ENCODE measurements around the gene MEGF9. TPM values are rescaled to one million over a fixed set of nuclear protein-coding genes. Genes with fewer than 3 reads are reported as not detected.

The MEGF9 gene
- total RNA-seq, 3 donors from 2014 or later: 22.0 to 30.3 (median 27.2) TPM

DNA sequence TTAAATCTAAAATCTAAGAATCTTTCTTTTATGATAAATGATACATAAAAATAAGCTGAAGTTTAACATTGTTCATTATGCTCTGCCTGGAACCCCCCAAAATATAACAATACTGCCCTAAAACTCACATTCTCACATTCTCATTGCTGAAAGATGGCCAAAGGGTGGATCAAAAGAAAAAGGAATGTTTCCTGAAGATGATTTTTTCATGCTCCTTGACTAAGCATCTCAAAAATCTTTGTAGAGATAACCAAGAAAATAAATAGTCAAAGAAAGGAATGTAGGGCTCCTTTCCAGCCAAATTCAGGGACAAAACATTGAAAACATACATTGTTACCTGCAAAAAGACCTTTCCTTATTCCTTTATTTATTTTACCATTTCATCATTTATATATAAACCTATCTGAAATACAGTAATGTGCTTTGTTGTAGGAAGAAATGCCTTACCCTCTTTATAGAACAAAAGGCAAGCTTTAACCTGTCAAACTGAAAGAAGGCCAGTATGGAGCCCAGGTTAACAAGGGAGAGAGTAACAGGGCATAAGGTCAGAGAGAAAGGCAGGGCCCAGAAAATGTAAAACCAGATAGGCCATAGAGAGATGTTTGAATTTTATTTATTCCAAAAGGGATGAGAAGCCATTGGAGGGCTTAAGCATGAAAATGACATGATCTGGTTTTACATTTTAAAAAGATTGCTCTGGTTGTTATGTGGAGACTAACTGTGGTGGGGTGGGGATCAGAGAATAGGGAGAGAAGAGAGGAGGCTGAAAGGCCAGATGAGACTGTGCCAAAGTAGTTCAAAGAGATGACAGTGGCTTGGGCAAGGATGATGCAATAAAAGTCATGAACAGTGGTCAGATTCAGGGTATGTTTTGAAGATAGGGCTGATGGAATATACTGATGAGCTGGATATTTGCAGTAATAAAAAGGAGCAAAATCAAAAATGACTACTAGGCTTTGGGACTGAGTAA lies 97.0 kb downstream of the MEGF9 start:
- Histone ChIP-seq H3K4me3 (no peak overlapping the region), H3K36me3 (no peaks in the 10 kb centered on the region), H3K27me3 (no peaks in the 10 kb centered on the region), H3K9me3 (no peaks in the 10 kb centered on the region), H3K4me1 (no peaks in the 10 kb centered on the region), H3K27ac (no peak overlapping the region)
- intact Hi-C loops (cut with DNase I; ENCODE audit: low total_unique reads): no loop called here
- TF ChIP-seq, protein P1, sequence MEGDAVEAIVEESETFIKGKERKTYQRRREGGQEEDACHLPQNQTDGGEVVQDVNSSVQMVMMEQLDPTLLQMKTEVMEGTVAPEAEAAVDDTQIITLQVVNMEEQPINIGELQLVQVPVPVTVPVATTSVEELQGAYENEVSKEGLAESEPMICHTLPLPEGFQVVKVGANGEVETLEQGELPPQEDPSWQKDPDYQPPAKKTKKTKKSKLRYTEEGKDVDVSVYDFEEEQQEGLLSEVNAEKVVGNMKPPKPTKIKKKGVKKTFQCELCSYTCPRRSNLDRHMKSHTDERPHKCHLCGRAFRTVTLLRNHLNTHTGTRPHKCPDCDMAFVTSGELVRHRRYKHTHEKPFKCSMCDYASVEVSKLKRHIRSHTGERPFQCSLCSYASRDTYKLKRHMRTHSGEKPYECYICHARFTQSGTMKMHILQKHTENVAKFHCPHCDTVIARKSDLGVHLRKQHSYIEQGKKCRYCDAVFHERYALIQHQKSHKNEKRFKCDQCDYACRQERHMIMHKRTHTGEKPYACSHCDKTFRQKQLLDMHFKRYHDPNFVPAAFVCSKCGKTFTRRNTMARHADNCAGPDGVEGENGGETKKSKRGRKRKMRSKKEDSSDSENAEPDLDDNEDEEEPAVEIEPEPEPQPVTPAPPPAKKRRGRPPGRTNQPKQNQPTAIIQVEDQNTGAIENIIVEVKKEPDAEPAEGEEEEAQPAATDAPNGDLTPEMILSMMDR (IDR thresholded peaks at IDR 0.05): no peak
- no peak for TF ChIP-seq POLR2AphosphoS5 (IDR thresholded peaks at IDR 0.05)
- no peak for TF ChIP-seq POLR2A (IDR thresholded peaks at IDR 0.05)
- DNase-seq (ENCODE audit: low spot score in 2 of 2): no peak

DNA sequence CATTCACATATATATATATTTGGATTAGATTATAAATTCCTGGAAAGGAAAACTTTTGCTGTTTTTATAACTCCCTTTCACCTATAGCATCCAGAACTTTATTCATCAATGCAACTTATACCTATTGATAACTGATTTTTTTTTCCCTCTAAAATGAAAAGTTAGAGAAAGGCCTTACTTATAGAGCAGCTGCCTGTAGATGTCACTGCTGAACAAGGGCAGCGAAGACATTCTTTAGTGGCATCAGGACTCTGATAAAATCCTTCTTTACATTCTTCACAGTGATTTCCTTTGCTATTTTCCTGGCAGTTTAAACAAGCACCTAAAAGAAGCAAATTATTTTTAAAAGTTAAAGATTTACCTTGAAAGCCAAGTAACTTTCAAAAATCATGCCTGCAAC lies 102.1 kb downstream of the MEGF9 start:
- no peaks in the 10 kb centered on the region for H3K9me3 ChIP-seq
- H3K36me3 ChIP-seq: no peaks in the 10 kb centered on the region
- H3K27me3 ChIP-seq: no peaks in the 10 kb centered on the region
- H3K27ac ChIP-seq: no peak overlapping the region
- H3K4me3 ChIP-seq: no peak overlapping the region
- intact Hi-C loops (cut with DNase I; ENCODE audit: low total_unique reads): loop anchor here (5.0 kb wide), 1 partner anchor 465 kb away; no protein-coding TSS in a partner anchor
- TF ChIP-seq POLR2AphosphoS5 (IDR thresholded peaks at IDR 0.05): no peak
- TF ChIP-seq, protein P1 (IDR thresholded peaks at IDR 0.05): no peak
- TF ChIP-seq POLR2A (IDR thresholded peaks at IDR 0.05): no peak
- no peak for DNase-seq (ENCODE audit: low spot score in 2 of 2)
- no peaks in the 10 kb centered on the region for H3K4me1 ChIP-seq

DNA sequence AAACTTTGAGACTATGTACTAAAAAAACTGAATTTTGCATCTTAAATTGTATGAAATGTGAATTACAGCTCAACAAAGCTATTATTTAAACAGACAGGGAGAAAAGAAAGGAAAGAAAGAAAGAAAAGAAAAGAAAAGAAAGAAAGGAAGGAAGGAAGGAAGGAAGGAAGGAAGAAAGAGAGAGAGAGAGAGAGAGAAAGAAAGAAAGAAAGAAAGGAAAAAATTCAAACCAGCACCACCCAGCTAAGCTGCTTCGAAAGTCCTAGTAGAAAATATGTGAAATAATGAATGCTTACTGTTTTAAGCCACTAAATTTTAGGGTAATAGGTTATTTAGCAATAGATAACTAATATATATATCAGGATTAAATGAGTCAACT lies 102.6 kb downstream of the MEGF9 start:
- H3K4me3 ChIP-seq: no peak overlapping the region
- no peaks in the 10 kb centered on the region for H3K27me3 ChIP-seq
- DNase-seq (ENCODE audit: low spot score in 2 of 2): no peak
- TF ChIP-seq, protein P1 (IDR thresholded peaks at IDR 0.05): no peak
- TF ChIP-seq POLR2AphosphoS5 (IDR thresholded peaks at IDR 0.05) (no peak), POLR2A (IDR thresholded peaks at IDR 0.05) (no peak)
- H3K27ac ChIP-seq: no peak overlapping the region
- no peaks in the 10 kb centered on the region for H3K36me3 ChIP-seq
- intact Hi-C loops (cut with DNase I; ENCODE audit: low total_unique reads): loop anchor here (5.0 kb wide), 1 partner anchor 466 kb away; no protein-coding TSS in a partner anchor
- no peaks in the 10 kb centered on the region for H3K9me3 ChIP-seq
- H3K4me1 ChIP-seq: no peaks in the 10 kb centered on the region

DNA sequence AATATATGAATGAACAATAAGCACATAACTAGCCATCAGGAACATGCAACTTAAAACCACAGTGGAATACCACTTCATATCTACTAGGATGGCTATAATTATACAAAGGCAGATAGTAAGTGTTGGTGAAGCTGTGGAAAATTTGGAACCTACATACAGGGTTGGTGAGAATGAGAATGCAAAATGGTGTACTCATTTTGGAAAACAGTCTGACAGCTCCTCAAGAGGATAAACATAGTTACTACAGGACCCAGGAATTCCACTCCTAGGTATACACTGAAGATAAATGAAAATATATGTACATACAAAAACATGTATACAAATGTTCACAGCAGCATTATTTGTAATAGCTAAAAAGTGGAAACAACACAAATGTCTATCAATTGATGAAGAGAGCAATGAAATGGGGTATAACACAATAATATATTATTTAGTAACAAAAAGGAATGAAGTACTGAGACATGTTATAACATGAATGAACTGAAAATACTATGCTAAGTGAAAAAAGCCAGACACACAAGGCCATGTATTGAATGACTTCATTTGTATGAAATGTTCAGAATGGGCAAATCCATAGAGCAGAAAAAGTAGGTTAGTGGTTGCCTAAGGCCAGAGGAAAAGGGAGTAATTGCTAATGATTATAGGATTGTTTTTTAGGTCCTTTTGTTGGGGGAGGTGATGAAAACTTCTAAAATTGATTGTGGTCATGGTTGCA lies 103.1 kb downstream of the MEGF9 start:
- no peaks in the 10 kb centered on the region for H3K9me3 ChIP-seq
- no peaks in the 10 kb centered on the region for H3K36me3 ChIP-seq
- H3K27ac ChIP-seq: no peak overlapping the region
- H3K4me3 ChIP-seq: no peak overlapping the region
- no peak for DNase-seq (ENCODE audit: low spot score in 2 of 2)
- no peaks in the 10 kb centered on the region for H3K27me3 ChIP-seq
- TF ChIP-seq POLR2A (IDR thresholded peaks at IDR 0.05) (no peak), POLR2AphosphoS5 (IDR thresholded peaks at IDR 0.05) (no peak)
- TF ChIP-seq, protein P1 (IDR thresholded peaks at IDR 0.05): no peak
- intact Hi-C loops (cut with DNase I; ENCODE audit: low total_unique reads): loop anchor here (5.0 kb wide), 1 partner anchor 466 kb away; no protein-coding TSS in a partner anchor
- H3K4me1 ChIP-seq: no peaks in the 10 kb centered on the region
